HepG2 (cell line): ENCODE results near the gene PLCG1. TPM values are rescaled to one million over a fixed set of nuclear protein-coding genes. Genes with fewer than 3 reads are reported as not detected.

Experiments used
- ATAC-seq: fragments of 200-7000 bp; cut with Tn5 transposase; 3 replicates; pipeline ENCODE4 v1.9.1; 2020; ENCODE audit warnings: mild to moderate bottlenecking, moderate library complexity
- BruUV-seq: library from RNA; stranded (reverse); fragments of 400-500 nt; replicated peaks from 2 replicates; lab custom pipeline; 2021; lab: Mats Ljungman, UMichigan
- CTCF ChIA-PET: fragments of 300-600 bp; formaldehyde crosslinking; extraction: SDS; loops from one replicate; lab custom pipeline; 2021; ENCODE audit warnings: low total read pairs, inconsistent platforms, low intra/inter-chr PET ratio; lab: Yijun Ruan, JAX
- POLR2A ChIA-PET: fragments of 350-600 bp; sonication (Branson Sonifier 250); formaldehyde crosslinking; loops from one replicate; lab custom pipeline; 2020; ENCODE audit warnings: antibody characterized with exemption, inconsistent platforms; lab: Yijun Ruan, JAX
- DNase-seq: peaks from one replicate; pipeline ENCODE4 v3.0.0-alpha.2; 2015; ENCODE audit warnings: low spot score
- FAIRE-seq: peaks from 3 replicates; lab custom pipeline; 2011; peaks lifted over from hg19 to GRCh38; lab: Jason Lieb, UNC
- H2AFZ ChIP-seq: one replicate; pipeline ENCODE4 v1.6.1; 2011; ENCODE audit warnings: low read length, inconsistent platforms
- H3K27ac ChIP-seq: fragments of 300-600 bp; 3 replicates; pipeline ENCODE4 v1.8.0; 2011; ENCODE audit warnings: mixed run types, mild to moderate bottlenecking, mixed read lengths, low read length, inconsistent platforms; ENCODE audit not compliant: insufficient read depth; ENCODE audit errors: extremely low read length
- H3K27me3 ChIP-seq, 2 experiments: fragments of 200-600 bp in 1 of 2; 2 replicates in 1 of 2; 3 replicates in 1 of 2; pipeline versions ENCODE4 v1.6.0 to v1.8.0; 2011; ENCODE audit warnings: low read length in 2 of 2, mild to moderate bottlenecking in 2 of 2, moderate library complexity in 2 of 2, inconsistent platforms in 1 of 2; ENCODE audit not compliant: insufficient read depth in 2 of 2, control insufficient read depth in 1 of 2
- H3K36me3 ChIP-seq, 2 experiments: fragments of 200-600 bp in 1 of 2; replicated peaks in 1 of 2; 2 replicates in 1 of 2; 3 replicates in 1 of 2; pipeline versions ENCODE4 v1.5.1 to v1.8.0; 2011; ENCODE audit warnings: low read length in 2 of 2, inconsistent platforms in 1 of 2; ENCODE audit not compliant: insufficient read depth in 2 of 2, control insufficient read depth in 1 of 2
- H3K4me1 ChIP-seq: 2 replicates; pipeline ENCODE4 v1.5.1; 2012; ENCODE audit warnings: low read length, inconsistent platforms; ENCODE audit not compliant: insufficient read depth
- H3K4me2 ChIP-seq: 2 replicates; pipeline ENCODE4 v1.6.0; 2011; ENCODE audit warnings: low read depth, low read length, inconsistent platforms
- H3K4me3 ChIP-seq, 3 experiments: fragments of 200-600 bp in 1 of 3; sonication (generic), shearing (Covaris generic) in 1 of 3; replicated peaks in 1 of 3; 2 replicates each; pipeline ENCODE4 v1.5.1; 2011 to 2016; ENCODE audit warnings: low read length in 3 of 3, inconsistent platforms in 2 of 3, low read depth in 2 of 3, mild to moderate bottlenecking in 2 of 3, control low read depth in 1 of 3, mixed read lengths in 1 of 3; ENCODE audit not compliant: insufficient read depth in 1 of 3
- H3K79me2 ChIP-seq: one replicate; pipeline ENCODE4 v1.6.1; 2011; ENCODE audit warnings: low read length, inconsistent platforms; ENCODE audit not compliant: insufficient read depth
- H3K9ac ChIP-seq: 2 replicates; pipeline ENCODE4 v1.6.0; 2011; ENCODE audit warnings: mild to moderate bottlenecking, low read depth, low read length, inconsistent platforms; ENCODE audit not compliant: insufficient read depth
- H3K9me3 ChIP-seq: 2 replicates; pipeline ENCODE4 v1.5.1; 2012; ENCODE audit warnings: mild to moderate bottlenecking, low read length
- H4K20me1 ChIP-seq: 2 replicates; pipeline ENCODE4 v1.6.0; 2011; ENCODE audit warnings: inconsistent platforms, mild to moderate bottlenecking, low read length, moderate library complexity; ENCODE audit not compliant: insufficient read depth
- ATF7 ChIP-seq, 2 experiments: fragments of 450-650 bp in 1 of 2; sonication (generic) in 1 of 2; formaldehyde crosslinking in 1 of 2; IDR thresholded peaks; 2 replicates each; pipeline versions ENCODE4 v1.4.0 to v1.6.1; 2016 to 2020; ENCODE audit warnings: antibody characterized with exemption in 1 of 2, mild to moderate bottlenecking in 1 of 2, missing genetic modification reagents in 1 of 2
- CEBPB ChIP-seq: IDR thresholded peaks from 2 replicates; pipeline ENCODE4 v1.6.1; 2011; ENCODE audit warnings: low read depth, low read length, improper control_type of control experiment, borderline replicate concordance
- GLMP ChIP-seq: sonication (generic); formaldehyde crosslinking; IDR thresholded peaks from 2 replicates; pipeline ENCODE4 v1.9.0; 2021; ENCODE audit warnings: missing genetic modification reagents, mild to moderate bottlenecking, borderline replicate concordance
- HMGA1 ChIP-seq: sonication (generic); formaldehyde crosslinking; conservative IDR thresholded peaks from 2 replicates; pipeline ENCODE4 v1.4.0; 2020; ENCODE audit warnings: missing genetic modification reagents
- KLF6 ChIP-seq: IDR thresholded peaks from 2 replicates; pipeline ENCODE4 v1.8.0; 2016; ENCODE audit warnings: missing biosample characterization, missing genetic modification reagents
- MAZ ChIP-seq, 2 experiments: sonication (generic) in 1 of 2; formaldehyde crosslinking in 1 of 2; IDR thresholded peaks; 2 replicates each; pipeline versions ENCODE4 v1.5.0 to v1.6.1; 2012 to 2020; ENCODE audit warnings: low read depth in 2 of 2, mild to moderate bottlenecking in 2 of 2, borderline replicate concordance in 1 of 2, improper control_type of control experiment in 1 of 2, low read length in 1 of 2, missing genetic modification reagents in 1 of 2, moderate library complexity in 1 of 2
- NCOA5 ChIP-seq: sonication (generic); formaldehyde crosslinking; IDR thresholded peaks from 2 replicates; pipeline ENCODE4 v1.4.0; 2020; ENCODE audit warnings: missing genetic modification reagents
- PPARG ChIP-seq: conservative IDR thresholded peaks from 2 replicates; pipeline ENCODE4 v1.6.1; 2016; ENCODE audit warnings: missing biosample characterization, missing genetic modification reagents
- RAD51 ChIP-seq: fragments of 450-650 bp; IDR thresholded peaks from 2 replicates; pipeline ENCODE4 v1.6.1; 2016; ENCODE audit warnings: borderline replicate concordance
- RBM22 ChIP-seq: fragments of 200-400 bp; formaldehyde crosslinking; optimal IDR thresholded peaks from 2 replicates; pipeline ENCODE3; 2017; ENCODE audit warnings: mild to moderate bottlenecking, low read length, moderate library complexity
- SMC3 ChIP-seq: IDR thresholded peaks from 2 replicates; pipeline ENCODE4 v1.6.1; 2011; ENCODE audit warnings: low read length, improper control_type of control experiment
- SOX6 ChIP-seq, 2 experiments: fragments of 450-650 bp in 1 of 2; sonication (generic) in 1 of 2; formaldehyde crosslinking in 1 of 2; IDR thresholded peaks; 2 replicates each; pipeline versions ENCODE4 v1.4.0 to v1.6.1; 2017 to 2020; ENCODE audit warnings: antibody characterized with exemption in 1 of 2, mild to moderate bottlenecking in 1 of 2, missing genetic modification reagents in 1 of 2
- ZBTB21 ChIP-seq: sonication (generic); formaldehyde crosslinking; IDR thresholded peaks from 2 replicates; pipeline ENCODE4 v1.4.0; 2020; ENCODE audit warnings: missing genetic modification reagents
- ZNF44 ChIP-seq: sonication (generic); formaldehyde crosslinking; IDR thresholded peaks from 2 replicates; pipeline ENCODE4 v1.5.1; 2020; ENCODE audit warnings: mild to moderate bottlenecking, missing genetic modification reagents
- ZNF766 ChIP-seq: sonication (generic); formaldehyde crosslinking; IDR thresholded peaks from 2 replicates; pipeline ENCODE4 v1.5.0; 2020; ENCODE audit warnings: missing genetic modification reagents, borderline replicate concordance
- WGBS: methylation state at CpG from one replicate; pipeline ENCODE4 v1.1.6; 2017; ENCODE audit warnings: low lambda C conversion rate; 5-methylcytosine and 5-hydroxymethylcytosine counted together
- in situ Hi-C: cut with HindIII; loops from 2 replicates; pipeline ENCODE4 v1.10.0; 2017; ENCODE audit warnings: low pct_unique_long_range_greater_than_20kb; ENCODE audit not compliant: extremely low pct_ligation_motif_present
- intact Hi-C: fragments of 100-400 bp; cut with micrococcal nuclease; formaldehyde crosslinking; loops from one replicate; pipeline ENCODE4 v1.10.0; 2022; ENCODE audit not compliant: unreplicated experiment
- polyA plus RNA-seq, 8 experiments: library from polyadenylated mRNA; depleted of rRNA in 3 of 8; stranded (reverse) in 7 of 8; unstranded in 1 of 8; fragments of >200 nt; fragmentation: Illumina TruSeq in 4 of 8; extraction: Trizol in 4 of 8; gene quantifications; 2 replicates each; pipeline versions ENCODE4 v1.2.1 to v1.2.3, GENCODE V29; 2011 to 2016; ENCODE audit warnings: low read depth in 4 of 8, missing spikeins in 1 of 8, mixed read lengths in 1 of 8; ENCODE audit not compliant: insufficient read depth in 1 of 8
- total RNA-seq, 5 experiments: library from RNA; depleted of rRNA; stranded (reverse); fragments of >200 nt; fragmentation: Illumina TruSeq; extraction: Trizol; gene quantifications; 2 replicates each; pipeline ENCODE4 v1.2.3, GENCODE V29; 2016; ENCODE audit warnings: low read depth in 1 of 5

Gene PLCG1
- total and polyA plus RNA-seq, 2 of the 13 experiments (the other 11 are each of a cell fraction or from before 2014, with no cell fraction given), result 85.3 to 158 TPM

- CTCF ChIA-PET, result no interaction called here
- no peak for ATAC-seq
- Histone ChIP-seq H3K9ac (no peak overlapping the region), H3K27me3 (no peaks in the 10 kb centered on the region), H3K36me3 (peaks cover 22 to 71% of the 10 kb centered on the region in 2 experiments), H3K4me3 (no peak overlapping the region), H3K4me1 (peaks cover 31% of the 10 kb centered on the region), H3K9me3 (no peaks in the 10 kb centered on the region), H3K79me2 (no peaks in the 10 kb centered on the region), H3K4me2 (no peak overlapping the region), H2AFZ (no peak overlapping the region), H3K27ac (peak overlapping the region; percentile 50), H4K20me1 (no peaks in the 10 kb centered on the region)
- FAIRE-seq, result no peak
- in situ Hi-C loops, result no loop called here
- BruUV-seq, result no TSS peak
- TF ChIP-seq RBM22, result peak; percentile 57
- TF ChIP-seq ATF7 (IDR thresholded peaks at IDR 0.05), result peak; percentile 28; the same call in 1 of the 2 replicates
- no peak for TF ChIP-seq ATF7 (CRISPR knock-in tag; IDR thresholded peaks at IDR 0.05)
- no peak for TF ChIP-seq NCOA5 (CRISPR knock-in tag)
- TF ChIP-seq CEBPB, result peak; percentile 26; the same call in 1 of the 2 replicates
- TF ChIP-seq SMC3, result no peak
- no peak for TF ChIP-seq KLF6 (CRISPR knock-in tag)
- TF ChIP-seq MAZ (IDR thresholded peaks at IDR 0.05; ENCODE audit: borderline replicate concordance, low read depth, low read length), result no peak
- TF ChIP-seq MAZ (CRISPR knock-in tag; IDR thresholded peaks at IDR 0.05; ENCODE audit: low read depth), result 0 out of 2 replicates have a peak, but pooled peaks have one; percentile 5
- intact Hi-C loops, result no loop called here
- no peak for DNase-seq
- WGBS, result 97% methylated on average over 11 of the region's 11 CpGs
- POLR2A ChIA-PET, result no interaction called here
Observed at GRCh38 chr20:41110012-41110411, 27.3 kb upstream of the PLCG1 start.

GRCh38 chr20:41110930-41111577, 26.3 kb upstream of the PLCG1 start:
- DNase-seq (peak; percentile 90), ATAC-seq (peak; percentile 96), FAIRE-seq (peak; percentile 67)
- ChIA-PET POLR2A (no interaction called here), CTCF (no interaction called here)
- no TSS peak for BruUV-seq
- no peaks in the 10 kb centered on the region for H4K20me1 ChIP-seq
- no peaks in the 10 kb centered on the region for H3K9me3 ChIP-seq
- H3K27me3 ChIP-seq, result no peaks in the 10 kb centered on the region
- intact Hi-C loops, result no loop called here
- H2AFZ ChIP-seq, result no peak overlapping the region
- WGBS, result 29% methylated on average over 5 of the region's 5 CpGs
- in situ Hi-C loops, result no loop called here
- H3K36me3 ChIP-seq, result peaks cover 28 to 79% of the 10 kb centered on the region in 2 experiments
- H3K4me3 ChIP-seq, result no peak overlapping the region
- no peak overlapping the region for H3K9ac ChIP-seq
- peaks cover 31% of the 10 kb centered on the region for H3K4me1 ChIP-seq
- H3K4me2 ChIP-seq, result peak overlapping the region; percentile 34
- no peaks in the 10 kb centered on the region for H3K79me2 ChIP-seq
- peak overlapping the region; percentile 50 for H3K27ac ChIP-seq
- TF ChIP-seq RAD51 (no peak), ZNF44 (no peak), ZNF766 (CRISPR knock-in tag) (no peak), PPARG (CRISPR knock-in tag) (peak; percentile 70), SOX6 (IDR thresholded peaks at IDR 0.05) (no peak), SOX6 (CRISPR knock-in tag; IDR thresholded peaks at IDR 0.05) (no peak), ZBTB21 (CRISPR knock-in tag) (no peak), GLMP (CRISPR knock-in tag) (no peak), HMGA1 (CRISPR knock-in tag) (no peak)
